Daoy (cell line): ENCODE data around the gene LCP1. TPM values are rescaled to one million over a fixed set of nuclear protein-coding genes. Genes with fewer than 3 reads are reported as not detected.
"Not testable (repeated sequence)": the region's sequence is repeated elsewhere in the genome, so short reads cannot be mapped to it uniquely, and the experiment has no call there.

Source experiments
- DNase-seq: peaks from one replicate; pipeline ENCODE4 v3.0.0-alpha.2; 2015; ENCODE audit warnings: low read depth
- total RNA-seq: library from RNA; depleted of rRNA; stranded (reverse); fragments of >200 nt; shearing (Covaris generic); gene quantifications from 2 replicates; pipeline ENCODE4 v1.2.3, GENCODE V29; 2014

The LCP1 gene
- total RNA-seq, 1 experiment from 2014 or later, result 16.5 TPM

GRCh38 chr13:46181377-46181839, 569 bp downstream of the LCP1 start:
- DNase-seq, result no peak

- DNase-seq, result no peak
Measured at GRCh38 chr13:46179969-46180763, 1.8 kb downstream of the LCP1 start.

GRCh38 chr13:46179491-46179908, 2.5 kb downstream of the LCP1 start:
- no peak for DNase-seq

- DNase-seq, result no peak
Measured at GRCh38 chr13:46178821-46179220, 3.2 kb downstream of the LCP1 start.

- no peak for DNase-seq
Measured at GRCh38 chr13:46178143-46178542, 3.8 kb downstream of the LCP1 start.

- no peak for DNase-seq
Measured at GRCh38 chr13:46176756-46177155, 5.2 kb downstream of the LCP1 start.

- DNase-seq, result no peak
Measured at GRCh38 chr13:46173656-46174055, 8.3 kb downstream of the LCP1 start.

- DNase-seq, result peak; percentile 36
Measured at GRCh38 chr13:46172531-46172991, 9.4 kb downstream of the LCP1 start.

- no peak for DNase-seq
Measured at GRCh38 chr13:46171739-46172138, 10.2 kb downstream of the LCP1 start.

- DNase-seq, result no peak
Measured at GRCh38 chr13:46171217-46171616, 10.8 kb downstream of the LCP1 start.

- DNase-seq, result no peak
Measured at GRCh38 chr13:46170687-46171086, 11.3 kb downstream of the LCP1 start.

- DNase-seq, result no peak
Measured at GRCh38 chr13:46170268-46170667, 11.7 kb downstream of the LCP1 start.

- no peak for DNase-seq
Measured at GRCh38 chr13:46169758-46170157, 12.2 kb downstream of the LCP1 start.

- no peak for DNase-seq
Measured at GRCh38 chr13:46168783-46169182, 13.2 kb downstream of the LCP1 start.

- DNase-seq, result no peak
Measured at GRCh38 chr13:46168341-46168740, 13.6 kb downstream of the LCP1 start.

GRCh38 chr13:46166947-46167610, 14.9 kb downstream of the LCP1 start:
- DNase-seq, result no peak

- no peak for DNase-seq
Measured at GRCh38 chr13:46166224-46166584, 15.8 kb downstream of the LCP1 start.

- peak; percentile 69 for DNase-seq
Measured at GRCh38 chr13:46165485-46166223, 16.3 kb downstream of the LCP1 start.

GRCh38 chr13:46164661-46165060, 17.3 kb downstream of the LCP1 start:
- DNase-seq, result no peak

GRCh38 chr13:46162741-46163140, 19.2 kb downstream of the LCP1 start:
- DNase-seq, result not testable (repeated sequence)

GRCh38 chr13:46160471-46161066, 21.4 kb downstream of the LCP1 start:
- peak; percentile 49 for DNase-seq

- no peak for DNase-seq
Measured at GRCh38 chr13:46160065-46160464, 21.9 kb downstream of the LCP1 start.
